Effector memory CD4-positive, alpha-beta T cell (primary cell): Measurements from ENCODE around the gene TMEM154.

ENCODE experiments used
- DNase-seq, 3 donors: peaks; one replicate each; pipeline ENCODE4 v3.0.0-alpha.2; 2020
- H3K27ac ChIP-seq: 2 replicates; pipeline ENCODE4 v1.7.0; 2013; ENCODE audit warnings: mild to moderate bottlenecking, low read length, moderate library complexity; ENCODE audit not compliant: insufficient read depth, poor library complexity, severe bottlenecking
- H3K27me3 ChIP-seq: replicated peaks from 2 replicates; pipeline ENCODE4 v1.7.0; 2013; ENCODE audit warnings: mild to moderate bottlenecking, low read length; ENCODE audit not compliant: insufficient read depth, control insufficient read depth, poor library complexity, severe bottlenecking
- H3K36me3 ChIP-seq: 2 replicates; pipeline ENCODE4 v1.7.0; 2013; ENCODE audit warnings: mild to moderate bottlenecking, low read length, moderate library complexity; ENCODE audit not compliant: control insufficient read depth, insufficient read depth
- H3K4me1 ChIP-seq: 2 replicates; pipeline ENCODE4 v1.7.0; 2013; ENCODE audit warnings: low read length, mild to moderate bottlenecking; ENCODE audit not compliant: control insufficient read depth, insufficient read depth, poor library complexity, severe bottlenecking
- H3K4me3 ChIP-seq: 2 replicates; pipeline ENCODE4 v1.7.0; 2013; ENCODE audit warnings: low read length, low read depth, mild to moderate bottlenecking; ENCODE audit not compliant: insufficient read depth, poor library complexity, severe bottlenecking
- H3K9me3 ChIP-seq: 2 replicates; pipeline ENCODE4 v1.7.0; 2013; ENCODE audit warnings: mild to moderate bottlenecking, low read length, moderate library complexity; ENCODE audit not compliant: control insufficient read depth

The TMEM154 gene

DNA sequence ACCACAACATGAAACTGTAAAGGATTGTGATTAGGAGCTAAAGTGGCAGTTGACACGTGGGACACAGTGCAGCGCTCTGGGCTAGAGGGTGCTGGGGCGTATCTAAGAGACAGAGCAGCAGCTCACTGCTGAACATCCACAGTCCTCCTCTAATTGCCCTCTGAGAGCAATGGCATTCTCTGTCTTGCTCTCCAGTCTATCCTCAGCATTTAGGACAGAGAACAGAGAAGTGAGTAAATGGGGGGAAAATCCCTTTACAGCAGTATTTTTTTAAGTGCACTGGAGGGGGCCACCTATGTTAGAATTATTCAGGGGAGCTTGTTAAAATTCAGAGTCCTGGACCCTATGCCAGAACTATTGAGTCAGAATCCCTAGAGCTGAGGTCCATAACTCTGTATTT lies 4.2 kb upstream of the TMEM154 start:
- Histone ChIP-seq H3K27me3 (no peaks in the 10 kb centered on the region), H3K4me3 (no peak overlapping the region), H3K9me3 (no peaks in the 10 kb centered on the region), H3K4me1 (peaks cover 1% of the 10 kb centered on the region), H3K27ac (no peak overlapping the region), H3K36me3 (no peaks in the 10 kb centered on the region)
- DNase-seq = no peak

DNA sequence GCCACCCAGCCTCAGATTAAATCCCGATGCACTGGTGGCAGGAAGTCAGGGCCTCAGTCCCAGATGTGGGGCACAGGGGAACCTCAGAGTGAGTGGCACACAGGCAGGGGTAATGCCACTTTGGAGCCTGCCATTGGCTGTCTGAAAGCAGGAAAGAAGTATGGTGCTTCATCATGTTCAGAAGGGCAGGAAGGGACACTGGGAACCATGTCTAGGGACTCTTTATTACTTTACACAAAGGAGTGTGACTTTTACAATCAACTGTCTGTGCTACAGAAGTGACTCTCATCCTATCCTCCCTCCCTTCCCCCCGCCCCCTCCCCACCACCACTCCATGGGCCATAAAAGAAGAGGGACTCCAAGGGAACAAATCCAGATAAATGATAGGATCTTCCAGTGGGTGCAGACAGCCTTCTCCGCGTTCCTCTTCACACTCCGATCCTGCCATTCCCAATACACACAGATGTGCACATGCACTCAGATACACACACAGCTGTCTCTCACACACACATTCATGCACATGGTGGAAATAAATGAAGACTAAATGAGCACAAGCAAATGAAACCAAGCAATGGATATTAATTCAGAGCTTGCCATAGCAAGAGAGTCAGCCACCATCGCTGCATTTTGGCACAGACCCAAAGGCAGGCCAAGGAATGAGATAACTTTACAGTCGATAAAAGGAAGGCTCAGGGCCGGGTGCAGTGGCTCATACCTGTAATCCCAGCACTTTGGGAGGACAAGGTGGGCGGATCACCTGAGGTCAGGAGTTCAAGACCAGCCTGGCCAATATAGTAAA lies 2.5 kb upstream of the TMEM154 start:
- H3K4me1 ChIP-seq = peaks cover 8% of the 10 kb centered on the region
- H3K4me3 ChIP-seq = no peak overlapping the region
- H3K9me3 ChIP-seq = no peaks in the 10 kb centered on the region
- H3K27me3 ChIP-seq = no peaks in the 10 kb centered on the region
- no peaks in the 10 kb centered on the region for H3K36me3 ChIP-seq
- no peak for DNase-seq
- H3K27ac ChIP-seq = no peak overlapping the region

DNA sequence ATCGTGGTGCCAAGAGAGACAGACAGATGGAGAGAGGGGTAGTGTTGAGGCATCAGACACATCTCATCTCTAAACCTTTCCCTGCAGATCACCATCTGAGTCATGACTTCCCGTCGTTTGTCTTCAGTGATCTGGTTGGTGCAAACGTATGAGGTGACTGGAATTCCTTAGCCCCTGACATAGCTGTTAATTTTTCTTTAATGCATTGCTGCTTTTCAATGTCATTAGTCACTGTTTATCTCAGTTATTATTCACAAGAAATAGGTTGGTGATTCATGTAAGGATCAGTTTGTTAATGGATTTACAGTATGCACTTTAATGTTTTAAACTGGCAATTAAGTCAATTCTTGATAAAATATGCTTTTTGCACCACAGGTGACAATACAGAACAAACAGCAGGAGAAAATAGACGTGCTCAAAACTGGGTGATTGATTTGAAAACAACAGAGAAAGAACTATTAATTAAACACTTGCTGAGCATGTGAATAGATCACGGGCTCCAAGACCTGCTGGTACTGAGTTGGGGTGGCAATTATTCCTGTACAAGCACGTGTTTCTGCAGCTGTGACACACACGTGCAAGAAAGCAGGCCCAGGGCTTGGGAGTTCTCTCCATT lies 1.3 kb upstream of the TMEM154 start:
- no peak for DNase-seq
- H3K4me1 ChIP-seq = peaks cover 8% of the 10 kb centered on the region
- H3K9me3 ChIP-seq = no peaks in the 10 kb centered on the region
- no peak overlapping the region for H3K4me3 ChIP-seq
- no peaks in the 10 kb centered on the region for H3K36me3 ChIP-seq
- H3K27ac ChIP-seq = no peak overlapping the region
- H3K27me3 ChIP-seq = no peaks in the 10 kb centered on the region

DNA sequence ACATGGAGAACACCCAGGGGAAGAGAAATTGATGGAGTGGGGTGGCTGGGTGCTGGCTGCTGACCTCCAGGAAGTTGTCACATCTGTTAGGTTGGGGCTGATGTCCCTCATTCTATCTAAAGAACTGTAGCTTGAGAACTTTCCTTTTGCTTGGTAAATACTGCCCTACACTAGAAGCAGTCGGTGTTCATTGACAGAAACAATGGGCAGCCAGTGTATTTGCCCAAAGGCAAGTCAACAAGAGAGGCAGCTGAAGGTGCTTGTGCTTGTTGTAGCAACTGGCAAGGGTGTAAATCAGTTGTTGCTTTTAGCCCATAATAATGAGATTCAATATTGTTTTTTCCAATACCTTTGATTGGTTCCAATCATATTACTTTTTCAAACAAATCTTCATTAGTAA lies 956 bp downstream of the TMEM154 start:
- Histone ChIP-seq H3K27me3 (no peaks in the 10 kb centered on the region), H3K9me3 (no peaks in the 10 kb centered on the region), H3K4me3 (peak overlapping the region; percentile 55), H3K4me1 (peaks cover 8% of the 10 kb centered on the region), H3K27ac (no peak overlapping the region), H3K36me3 (no peaks in the 10 kb centered on the region)
- DNase-seq = no peak

DNA sequence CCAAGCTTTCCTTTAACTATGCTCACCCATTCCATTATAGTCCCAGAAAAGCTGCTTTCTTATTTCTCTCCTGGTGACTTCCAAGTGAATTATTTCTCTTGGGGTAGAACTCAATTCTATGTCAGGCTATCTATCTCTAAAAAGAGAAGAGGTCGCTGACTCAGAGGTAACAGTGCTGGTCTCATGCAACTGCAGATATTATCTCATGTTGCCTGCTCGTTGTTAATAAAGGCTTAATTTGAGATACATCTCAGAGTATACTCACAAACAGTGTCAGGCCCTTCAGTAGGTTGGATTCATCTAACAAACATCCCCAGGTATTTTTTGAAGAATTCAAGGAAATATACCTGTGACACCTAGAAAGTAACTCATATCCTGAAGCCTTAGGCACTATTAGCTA lies 2.7 kb downstream of the TMEM154 start:
- Histone ChIP-seq H3K36me3 (no peaks in the 10 kb centered on the region), H3K27ac (no peak overlapping the region), H3K4me3 (no peak overlapping the region), H3K4me1 (peaks cover 8% of the 10 kb centered on the region), H3K27me3 (no peaks in the 10 kb centered on the region), H3K9me3 (no peaks in the 10 kb centered on the region)
- DNase-seq = no peak

DNA sequence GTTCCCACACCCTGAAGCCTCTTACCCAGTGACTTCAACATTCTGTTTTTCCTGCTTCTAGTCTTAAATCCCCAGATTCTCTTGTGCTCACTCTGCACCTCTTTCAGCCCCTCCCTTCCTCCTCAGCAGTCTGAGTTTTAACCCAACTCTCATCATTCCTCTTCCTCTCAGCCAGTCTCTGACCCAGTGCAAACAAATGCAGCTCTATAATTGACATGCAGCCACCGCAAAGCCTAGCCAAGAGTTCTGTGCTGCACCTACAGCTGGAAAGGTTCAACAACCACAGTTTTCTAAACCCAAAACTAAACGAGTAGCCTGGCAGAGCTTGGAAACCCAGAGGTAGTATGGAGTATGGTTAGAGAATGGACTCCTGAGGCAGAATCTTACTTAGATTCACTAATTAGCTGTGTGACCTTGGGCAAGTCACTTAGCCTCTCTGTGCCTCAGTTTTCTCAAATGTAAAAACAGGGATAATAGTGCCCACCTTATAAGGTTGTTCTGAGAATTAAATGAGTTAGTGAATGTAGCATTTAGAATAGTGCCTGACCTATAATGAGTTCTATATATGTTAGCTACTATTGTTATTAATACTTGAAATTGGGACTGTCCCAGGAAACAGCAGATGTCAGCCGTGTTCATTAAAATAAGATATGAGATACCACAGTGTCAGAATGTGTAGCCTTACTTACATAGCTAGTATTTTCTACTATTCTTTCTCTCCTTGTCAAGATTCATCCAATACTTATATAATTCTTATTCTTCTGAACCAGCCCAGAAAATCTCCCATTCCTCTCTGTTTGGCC lies 3.5 kb downstream of the TMEM154 start:
- Histone ChIP-seq H3K4me1 (peaks cover 8% of the 10 kb centered on the region), H3K4me3 (no peak overlapping the region), H3K27me3 (no peaks in the 10 kb centered on the region), H3K27ac (no peak overlapping the region), H3K36me3 (no peaks in the 10 kb centered on the region), H3K9me3 (no peaks in the 10 kb centered on the region)
- no peak for DNase-seq

DNA sequence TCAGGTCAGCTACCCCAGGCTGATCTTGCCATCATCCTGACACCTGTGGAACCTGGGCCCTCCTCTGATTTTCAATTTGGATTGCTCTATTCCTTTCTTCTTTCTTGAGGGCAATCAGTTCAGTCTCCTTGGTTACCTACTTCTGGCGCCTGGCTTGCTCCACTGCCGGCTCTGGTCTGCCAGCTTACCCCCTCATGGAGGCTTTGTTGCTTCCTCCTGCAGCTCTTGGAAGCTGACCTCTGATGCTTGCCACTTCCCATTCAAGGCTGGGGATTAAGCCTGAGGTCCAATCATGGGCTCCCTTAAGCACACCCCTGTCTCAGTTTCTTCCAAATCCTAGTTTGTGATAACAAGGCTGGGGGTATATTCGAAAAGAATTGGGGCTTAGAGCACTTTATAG lies 5.4 kb downstream of the TMEM154 start:
- DNase-seq = no peak

DNA sequence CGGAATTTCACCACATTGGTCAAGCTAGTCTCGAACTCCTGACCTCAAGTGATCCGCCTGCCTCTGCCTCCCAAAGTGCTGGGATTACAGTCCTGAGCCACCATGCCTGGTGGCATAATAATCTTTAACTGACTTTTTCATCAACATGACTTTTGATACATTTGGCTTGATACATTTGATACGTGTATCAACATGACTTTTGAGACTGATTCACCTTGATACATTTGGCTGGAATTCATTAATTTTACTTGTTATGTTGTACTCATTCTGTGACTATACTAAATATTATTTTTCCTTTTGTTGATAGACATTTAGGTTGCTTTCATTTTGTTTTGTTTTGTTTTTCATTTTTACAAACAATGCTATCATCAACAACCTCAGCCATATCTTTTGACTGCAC lies 6.3 kb downstream of the TMEM154 start:
- Histone ChIP-seq H3K9me3 (no peaks in the 10 kb centered on the region), H3K4me1 (peaks cover 1% of the 10 kb centered on the region), H3K36me3 (no peaks in the 10 kb centered on the region), H3K27ac (no peak overlapping the region), H3K4me3 (no peak overlapping the region), H3K27me3 (no peaks in the 10 kb centered on the region)
- no peak for DNase-seq

More for the DNA sequence above, 5.4 kb downstream of the TMEM154 start:
- Histone ChIP-seq H3K36me3 (no peaks in the 10 kb centered on the region), H3K27ac (no peak overlapping the region), H3K9me3 (no peaks in the 10 kb centered on the region), H3K4me1 (peaks cover 8% of the 10 kb centered on the region), H3K4me3 (no peak overlapping the region), H3K27me3 (no peaks in the 10 kb centered on the region)

DNA sequence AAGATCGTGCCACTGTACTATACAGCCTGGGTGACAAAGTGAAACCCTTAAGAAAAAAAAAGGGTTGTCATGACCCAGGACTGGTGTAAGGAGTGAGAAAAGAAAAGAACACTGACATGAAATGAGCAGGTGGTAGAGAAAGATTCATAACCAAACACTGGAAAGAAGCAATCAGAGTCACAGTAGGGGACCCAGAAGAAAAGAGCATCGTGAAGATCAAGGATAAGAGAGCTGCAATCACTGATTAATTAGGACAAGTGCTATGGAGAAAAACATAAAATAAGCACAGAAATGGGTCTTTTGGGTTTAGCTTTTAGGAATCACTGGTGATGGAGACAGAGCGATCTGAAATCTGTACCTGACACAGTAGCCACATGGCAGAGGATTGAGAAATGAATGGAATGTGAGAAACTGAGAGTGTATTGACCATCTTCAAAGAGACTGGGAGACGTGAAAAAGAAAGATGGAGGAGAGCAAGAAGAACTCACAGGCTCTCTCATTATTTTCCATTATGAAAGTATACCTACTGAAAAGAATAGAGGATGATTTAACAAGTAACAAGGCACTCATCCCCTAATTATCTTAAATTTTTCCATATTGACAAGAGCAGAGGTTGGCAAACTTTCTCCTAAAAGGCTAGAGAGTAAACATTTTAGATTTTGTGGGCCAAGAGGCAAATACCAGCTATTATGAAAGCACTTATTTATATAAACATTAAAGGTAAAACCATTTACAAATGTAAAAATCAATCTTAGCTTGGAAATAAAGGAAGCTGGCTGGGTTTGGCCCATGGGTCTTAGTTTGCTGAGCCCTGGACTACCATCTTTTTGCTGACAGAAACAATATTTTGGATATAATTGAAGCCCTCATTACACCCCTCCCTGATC lies 7.3 kb downstream of the TMEM154 start:
- Histone ChIP-seq H3K9me3 (no peaks in the 10 kb centered on the region), H3K36me3 (no peaks in the 10 kb centered on the region), H3K27me3 (no peaks in the 10 kb centered on the region), H3K27ac (no peak overlapping the region), H3K4me1 (no peaks in the 10 kb centered on the region), H3K4me3 (no peak overlapping the region)
- DNase-seq = no peak
